C4-2B (cell line): ENCODE results near the gene MRPL46.

Experiments used
- CTCF ChIP-seq: fragments of 450-650 bp; conservative IDR thresholded peaks from 2 replicates; pipeline ENCODE4 v1.5.1; 2017; ENCODE audit warnings: mild to moderate bottlenecking
- ZFX ChIP-seq: fragments of 450-650 bp; IDR thresholded peaks from 2 replicates; pipeline ENCODE4 v1.6.1; 2017

- TF ChIP-seq CTCF (no peak), ZFX (no peak)
Observed at GRCh38 chr15:88423331-88423730, 43.9 kb downstream of the MRPL46 start.
